Bronchial epithelial cell (primary cell): ENCODE results near the gene CADM1. TPM values are rescaled to one million over a fixed set of nuclear protein-coding genes. Genes with fewer than 3 reads are reported as not detected.

Source experiments
- DNase-seq: peaks from one replicate; pipeline ENCODE4 v3.0.0-alpha.2; 2010; ENCODE audit warnings: low read depth
- FAIRE-seq: peaks from 2 replicates; lab custom pipeline; 2011; peaks lifted over from hg19 to GRCh38; lab: Jason Lieb, UNC
- H3K27me3 ChIP-seq: 2 replicates; pipeline ENCODE4 v1.5.1; 2011; ENCODE audit warnings: low read length; ENCODE audit not compliant: control insufficient read depth, insufficient read depth
- H3K36me3 ChIP-seq: 2 replicates; pipeline ENCODE4 v1.5.1; 2011; ENCODE audit warnings: low read length; ENCODE audit not compliant: control insufficient read depth, insufficient read depth
- H3K4me3 ChIP-seq: 2 replicates; pipeline ENCODE4 v1.5.1; 2011; ENCODE audit warnings: mild to moderate bottlenecking, low read depth, low read length, control low read depth
- CTCF ChIP-seq: IDR thresholded peaks from 2 replicates; pipeline ENCODE4 v1.5.1; 2011; ENCODE audit warnings: mild to moderate bottlenecking, moderate library complexity, low read length, control low read depth, inconsistent platforms; ENCODE audit not compliant: insufficient read depth, severe bottlenecking
- total RNA-seq: library from RNA; depleted of rRNA; stranded (reverse); fragments of >200 nt; gene quantifications from 2 replicates; pipeline ENCODE4 v1.2.1, GENCODE V29; 2014

Gene CADM1
- total RNA-seq, 1 donor from 2014 or later: 1.6 TPM

DNA sequence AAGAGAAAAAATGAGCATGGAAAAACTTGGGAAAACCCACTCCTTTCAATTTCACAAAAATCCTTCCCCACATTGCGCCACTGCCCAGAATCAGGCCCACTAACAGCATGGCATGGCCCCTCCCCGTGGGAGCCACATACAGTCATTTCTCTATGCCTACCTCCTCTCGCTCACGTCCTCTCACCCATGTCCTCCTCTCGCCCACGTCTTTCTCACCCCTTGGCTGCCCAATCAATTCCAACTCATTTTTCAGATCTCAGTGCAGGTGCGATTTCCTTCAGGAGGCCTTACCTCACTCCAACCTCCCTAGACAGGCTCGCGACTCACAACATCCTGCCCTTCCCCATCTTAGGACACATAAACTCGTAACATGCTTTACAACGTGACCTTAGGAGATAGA is 229.2 kb downstream of the CADM1 start:
- H3K4me3 ChIP-seq: no peak overlapping the region
- H3K36me3 ChIP-seq: no peaks in the 10 kb centered on the region
- no peaks in the 10 kb centered on the region for H3K27me3 ChIP-seq
- no peak for TF ChIP-seq CTCF
- FAIRE-seq: no peak
- no peak for DNase-seq

DNA sequence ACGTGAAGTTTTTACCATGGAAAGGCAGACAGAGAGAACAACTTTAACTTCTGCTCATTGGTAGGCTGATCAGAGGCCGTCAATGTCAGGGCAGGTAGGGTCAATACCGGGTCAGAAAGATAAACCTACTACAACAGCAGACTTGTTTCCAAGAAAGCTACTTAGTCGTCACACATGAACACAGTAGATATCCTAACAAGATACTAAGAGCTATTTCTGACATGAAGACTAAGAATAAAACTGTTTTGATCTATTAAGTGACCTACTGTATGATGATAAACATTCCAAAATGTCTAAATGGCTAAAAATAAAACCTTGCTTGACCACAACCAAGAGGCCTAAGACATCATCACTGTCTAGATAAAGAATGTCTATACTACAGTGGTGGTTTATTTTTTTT is 231.3 kb downstream of the CADM1 start:
- no peak for TF ChIP-seq CTCF
- Histone ChIP-seq H3K27me3 (no peaks in the 10 kb centered on the region), H3K4me3 (no peak overlapping the region), H3K36me3 (no peaks in the 10 kb centered on the region)
- DNase-seq (no peak), FAIRE-seq (no peak)

DNA sequence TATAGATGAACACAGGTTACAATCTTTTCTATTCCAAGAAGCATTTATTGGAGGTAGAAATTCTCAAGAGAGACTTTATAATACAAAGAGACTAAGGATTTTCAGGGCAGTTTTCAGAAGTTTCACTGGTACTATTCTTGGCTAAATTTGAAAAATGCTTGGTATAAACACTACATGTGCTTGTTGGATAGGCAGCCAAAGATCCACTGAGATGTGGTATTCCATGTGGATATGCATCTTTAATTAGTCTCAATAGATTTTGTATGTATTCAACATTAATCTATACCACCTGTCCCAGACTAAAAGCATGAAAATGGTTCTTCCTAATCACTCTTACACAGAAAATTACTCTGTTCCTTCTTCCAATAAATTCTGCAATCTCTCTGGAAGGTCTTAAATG is 232.6 kb downstream of the CADM1 start:
- TF ChIP-seq CTCF: no peak
- Histone ChIP-seq H3K36me3 (no peaks in the 10 kb centered on the region), H3K4me3 (no peak overlapping the region), H3K27me3 (no peaks in the 10 kb centered on the region)
- no peak for FAIRE-seq
- DNase-seq: no peak

GRCh38 chr11:115269191-115269950 is 234.8 kb downstream of the CADM1 start:
- no peak for FAIRE-seq
- no peak for DNase-seq
- Histone ChIP-seq H3K36me3 (no peaks in the 10 kb centered on the region), H3K4me3 (no peak overlapping the region), H3K27me3 (no peaks in the 10 kb centered on the region)
- no peak for TF ChIP-seq CTCF

DNA sequence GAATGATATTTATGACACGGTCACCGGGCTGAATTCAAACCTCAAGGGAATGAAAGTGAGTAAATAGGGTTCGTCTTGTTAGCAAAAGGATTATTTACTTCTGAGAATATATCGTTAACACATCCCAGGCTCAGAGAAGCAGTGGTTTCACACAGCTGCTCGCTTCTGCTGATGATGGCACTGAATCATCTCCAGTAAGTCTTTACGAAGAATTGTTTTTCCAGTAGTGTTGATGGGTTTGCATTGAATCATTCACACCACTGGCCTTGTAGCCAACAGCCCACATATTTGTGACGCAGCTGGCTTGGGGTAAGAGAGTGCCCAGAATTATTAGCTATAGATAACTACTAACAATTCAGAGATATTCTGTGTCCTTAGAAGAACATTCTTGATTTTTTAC is 236.3 kb downstream of the CADM1 start:
- DNase-seq: no peak
- FAIRE-seq: no peak
- H3K36me3 ChIP-seq: no peaks in the 10 kb centered on the region
- no peak overlapping the region for H3K4me3 ChIP-seq
- no peak for TF ChIP-seq CTCF
- no peaks in the 10 kb centered on the region for H3K27me3 ChIP-seq
